ENCODE data around the gene PLA2G4A. TPM values are rescaled to one million over a fixed set of nuclear protein-coding genes. Genes with fewer than 3 reads are reported as not detected.

PLA2G4A gene
- total RNA-seq, 1 experiment from 2014 or later: 8.6 TPM

DNA sequence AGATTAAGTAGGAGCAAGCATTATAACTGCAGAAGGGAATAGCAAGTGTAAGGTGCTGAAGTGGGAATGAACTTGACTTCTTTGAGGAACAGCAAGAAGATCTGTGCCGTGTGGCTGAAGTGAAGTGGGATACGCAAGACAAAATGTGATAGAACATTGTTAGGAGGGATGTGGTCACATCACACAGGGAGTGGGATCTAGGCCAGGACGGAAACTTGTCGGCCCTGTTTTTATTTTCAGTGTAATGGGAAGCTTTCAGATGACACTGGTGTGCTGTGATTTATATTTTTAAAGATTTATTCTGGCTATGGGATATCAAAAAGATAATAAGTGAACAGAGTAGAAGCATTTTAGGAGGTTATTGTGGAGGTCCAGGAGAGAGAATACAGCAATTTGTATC is 116.4 kb downstream of the PLA2G4A start:
- no peaks in the 10 kb centered on the region for H3K79me2 ChIP-seq (ENCODE audit: insufficient read depth, low read length)
- DNase-seq (ENCODE audit: low read depth, low spot score) (no peak), ATAC-seq (no peak)
- H3K4me3 ChIP-seq (replicated peaks in 1 of 2; ENCODE audit: low read depth in 1 of 2, low read length in 2 of 2): no peak overlapping the region
- TF ChIP-seq ZNF274 (IDR thresholded peaks at IDR 0.05; ENCODE audit: low read depth, low read length): no peak
- no peak for TF ChIP-seq EZH2phosphoT487 (IDR thresholded peaks at IDR 0.05; ENCODE audit: borderline replicate concordance)
- no peak for TF ChIP-seq SP1 (IDR thresholded peaks at IDR 0.05; ENCODE audit: low read depth)
- no peak for TF ChIP-seq POLR2A (IDR thresholded peaks at IDR 0.05; ENCODE audit: borderline replicate concordance, extremely low read depth, insufficient read depth, insufficient read length)
- H3K9me2 ChIP-seq (ENCODE audit: insufficient read depth): no peaks in the 10 kb centered on the region
- H3K36me3 ChIP-seq (ENCODE audit: control insufficient read depth in 1 of 2, insufficient read depth in 2 of 2, low read length in 2 of 2): no peaks in the 10 kb centered on the region
- ChIA-PET CTCF (no interaction called here), POLR2A (no interaction called here), RAD21 (ENCODE audit: low non-redundant PET in 1 of 2, low total read pairs in 2 of 2, uncharacterized antibody in 2 of 2, unreplicated experiment in 2 of 2) (no interaction called here)
- H3K9me3 ChIP-seq (ENCODE audit: control insufficient read depth in 1 of 2, insufficient read depth in 1 of 2, low read depth in 1 of 2, low read length in 2 of 2): no peaks in the 10 kb centered on the region
- H3K9ac ChIP-seq (ENCODE audit: low read length): no peak overlapping the region
- no TSS peak for BruUV-seq (replicated peaks)
- no peaks in the 10 kb centered on the region for H3K27me3 ChIP-seq (ENCODE audit: insufficient read depth, low read length)
- H2AFZ ChIP-seq (ENCODE audit: low read depth, low read length, poor library complexity, severe bottlenecking): no peak overlapping the region
- no peaks in the 10 kb centered on the region for H4K20me1 ChIP-seq (ENCODE audit: insufficient read depth)
- no peak overlapping the region for H3K27ac ChIP-seq (ENCODE audit: low read depth, low read length)
- H3K4me2 ChIP-seq (ENCODE audit: low read length): no peak overlapping the region
- intact Hi-C loops (cut with micrococcal nuclease): no loop called here
- H3K4me1 ChIP-seq (ENCODE audit: control insufficient read depth in 1 of 2, insufficient read depth in 2 of 2, low read length in 2 of 2): no peaks in the 10 kb centered on the region; a peak in 1 of 4 replicates

DNA sequence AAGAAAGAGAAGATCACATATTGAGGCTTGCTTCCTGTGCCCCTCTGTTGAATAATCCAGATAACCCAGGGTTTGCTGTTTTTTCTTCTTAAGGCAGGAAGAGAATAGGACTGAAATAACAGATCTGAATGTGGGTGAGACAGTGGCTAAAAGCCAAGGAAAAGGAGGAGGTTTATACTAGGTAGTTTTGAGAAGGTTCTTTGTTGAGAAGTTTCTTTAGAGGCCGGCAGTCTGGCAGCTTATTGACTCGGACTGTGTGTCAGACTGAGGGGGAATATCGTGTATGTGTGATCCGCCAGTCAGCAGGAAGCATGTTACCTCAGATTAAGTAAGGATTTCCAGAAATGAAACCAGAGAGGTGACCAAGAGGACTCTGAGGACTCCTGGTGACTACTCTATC is 119.8 kb downstream of the PLA2G4A start:
- CTCF ChIA-PET: no interaction called here

More for the DNA sequence above, 119.8 kb downstream of the PLA2G4A start:
- H3K9me2 ChIP-seq (ENCODE audit: insufficient read depth): no peaks in the 10 kb centered on the region
- H4K20me1 ChIP-seq (ENCODE audit: insufficient read depth): no peaks in the 10 kb centered on the region
- ChIA-PET RAD21 (ENCODE audit: low non-redundant PET in 1 of 2, low total read pairs in 2 of 2, uncharacterized antibody in 2 of 2, unreplicated experiment in 2 of 2) (no interaction called here), POLR2A (no interaction called here)
- no peak overlapping the region for H3K9ac ChIP-seq (ENCODE audit: low read length)
- H3K9me3 ChIP-seq (ENCODE audit: control insufficient read depth in 1 of 2, insufficient read depth in 1 of 2, low read depth in 1 of 2, low read length in 2 of 2): no peaks in the 10 kb centered on the region
- ATAC-seq (no peak), DNase-seq (ENCODE audit: low read depth, low spot score) (no peak)
- H3K79me2 ChIP-seq (ENCODE audit: insufficient read depth, low read length): no peaks in the 10 kb centered on the region
- BruUV-seq (replicated peaks): no TSS peak
- intact Hi-C loops (cut with micrococcal nuclease): no loop called here
- H3K36me3 ChIP-seq (ENCODE audit: control insufficient read depth in 1 of 2, insufficient read depth in 2 of 2, low read length in 2 of 2): no peaks in the 10 kb centered on the region
- H2AFZ ChIP-seq (ENCODE audit: low read depth, low read length, poor library complexity, severe bottlenecking): no peak overlapping the region
- no peak for TF ChIP-seq ATF3 (IDR thresholded peaks at IDR 0.05)
- TF ChIP-seq, protein P1, sequence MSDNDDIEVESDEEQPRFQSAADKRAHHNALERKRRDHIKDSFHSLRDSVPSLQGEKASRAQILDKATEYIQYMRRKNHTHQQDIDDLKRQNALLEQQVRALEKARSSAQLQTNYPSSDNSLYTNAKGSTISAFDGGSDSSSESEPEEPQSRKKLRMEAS (IDR thresholded peaks at IDR 0.05): no peak
- no peak for TF ChIP-seq POLR2A (IDR thresholded peaks at IDR 0.05; ENCODE audit: borderline replicate concordance, extremely low read depth, insufficient read depth, insufficient read length)
- no peak for TF ChIP-seq FOSL1 (IDR thresholded peaks at IDR 0.05; ENCODE audit: low read depth)
- TF ChIP-seq POLR2AphosphoS5 (IDR thresholded peaks at IDR 0.05; ENCODE audit: low read depth, low read length): no peak
- TF ChIP-seq YY1 (IDR thresholded peaks at IDR 0.05; ENCODE audit: extremely low read depth, insufficient replicate concordance, low read depth, low read length): no peak
- TF ChIP-seq TCF7L2 (IDR thresholded peaks at IDR 0.05; ENCODE audit: borderline replicate concordance, extremely low read depth, insufficient read depth, insufficient read length): no peak
- TF ChIP-seq ZNF274 (IDR thresholded peaks at IDR 0.05; ENCODE audit: low read depth, low read length): no peak
- no peak for TF ChIP-seq EGR1 (IDR thresholded peaks at IDR 0.05; ENCODE audit: low read depth)
- TF ChIP-seq, protein P2, sequence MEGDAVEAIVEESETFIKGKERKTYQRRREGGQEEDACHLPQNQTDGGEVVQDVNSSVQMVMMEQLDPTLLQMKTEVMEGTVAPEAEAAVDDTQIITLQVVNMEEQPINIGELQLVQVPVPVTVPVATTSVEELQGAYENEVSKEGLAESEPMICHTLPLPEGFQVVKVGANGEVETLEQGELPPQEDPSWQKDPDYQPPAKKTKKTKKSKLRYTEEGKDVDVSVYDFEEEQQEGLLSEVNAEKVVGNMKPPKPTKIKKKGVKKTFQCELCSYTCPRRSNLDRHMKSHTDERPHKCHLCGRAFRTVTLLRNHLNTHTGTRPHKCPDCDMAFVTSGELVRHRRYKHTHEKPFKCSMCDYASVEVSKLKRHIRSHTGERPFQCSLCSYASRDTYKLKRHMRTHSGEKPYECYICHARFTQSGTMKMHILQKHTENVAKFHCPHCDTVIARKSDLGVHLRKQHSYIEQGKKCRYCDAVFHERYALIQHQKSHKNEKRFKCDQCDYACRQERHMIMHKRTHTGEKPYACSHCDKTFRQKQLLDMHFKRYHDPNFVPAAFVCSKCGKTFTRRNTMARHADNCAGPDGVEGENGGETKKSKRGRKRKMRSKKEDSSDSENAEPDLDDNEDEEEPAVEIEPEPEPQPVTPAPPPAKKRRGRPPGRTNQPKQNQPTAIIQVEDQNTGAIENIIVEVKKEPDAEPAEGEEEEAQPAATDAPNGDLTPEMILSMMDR (IDR thresholded peaks at IDR 0.05 in 2 of 3, conservative IDR thresholded peaks at IDR 0.05 in 1 of 3; ENCODE audit: borderline replicate concordance in 1 of 3, insufficient read depth in 1 of 3, low read depth in 2 of 3, low read length in 2 of 3): no peak
- no peak for TF ChIP-seq SP1 (IDR thresholded peaks at IDR 0.05; ENCODE audit: low read depth)
- H3K27me3 ChIP-seq (ENCODE audit: insufficient read depth, low read length): no peaks in the 10 kb centered on the region
- H3K4me3 ChIP-seq (replicated peaks in 1 of 2; ENCODE audit: low read depth in 1 of 2, low read length in 2 of 2): no peak overlapping the region
- H3K4me2 ChIP-seq (ENCODE audit: low read length): no peak overlapping the region
- peaks cover 0 to 5% of the 10 kb centered on the region in 2 experiments; a peak in 1 of 4 replicates for H3K4me1 ChIP-seq (ENCODE audit: control insufficient read depth in 1 of 2, insufficient read depth in 2 of 2, low read length in 2 of 2)
- H3K27ac ChIP-seq (ENCODE audit: low read depth, low read length): no peak overlapping the region
